RWPE2 (cell line): ENCODE data around the gene KRT13.

Source experiments
- ATAC-seq: fragments of 200-7000 bp; cut with Tn5 transposase; 3 replicates; pipeline ENCODE4 v1.9.1; 2021; ENCODE audit warnings: low read depth
- DNase-seq: peaks from one replicate; pipeline ENCODE4 v3.0.0-alpha.2; 2020; ENCODE audit warnings: low spot score
- H3K27ac ChIP-seq: fragments of 450-650 bp; 2 replicates; pipeline ENCODE4 v1.5.1; 2017; ENCODE audit warnings: mild to moderate bottlenecking; ENCODE audit not compliant: poor library complexity, severe bottlenecking
- H3K27me3 ChIP-seq: fragments of 250-450 bp; sonication (Bioruptor Pico); 2 replicates; pipeline ENCODE4 v1.5.1; 2021; ENCODE audit warnings: mild to moderate bottlenecking, moderate library complexity; ENCODE audit not compliant: insufficient read depth, poor library complexity, severe bottlenecking
- H3K36me3 ChIP-seq: fragments of 250-450 bp; sonication (Bioruptor Pico); 2 replicates; pipeline ENCODE4 v1.5.1; 2020; ENCODE audit warnings: low read depth, mild to moderate bottlenecking, moderate library complexity
- H3K4me1 ChIP-seq: fragments of 250-450 bp; sonication (Bioruptor Pico); 2 replicates; pipeline ENCODE4 v1.5.1; 2021; ENCODE audit warnings: mild to moderate bottlenecking, moderate library complexity; ENCODE audit not compliant: insufficient read depth, poor library complexity, severe bottlenecking
- H3K4me3 ChIP-seq: fragments of 250-450 bp; sonication (Bioruptor Pico); 2 replicates; pipeline ENCODE4 v1.5.1; 2021; ENCODE audit warnings: mild to moderate bottlenecking, moderate library complexity; ENCODE audit not compliant: severe bottlenecking
- H3K9me3 ChIP-seq: fragments of 250-450 bp; sonication (Bioruptor Pico); 2 replicates; pipeline ENCODE4 v1.5.1; 2021; ENCODE audit warnings: mild to moderate bottlenecking, moderate library complexity; ENCODE audit not compliant: severe bottlenecking
- CTCF ChIP-seq: fragments of 450-650 bp; IDR thresholded peaks from one replicate; pipeline ENCODE4 v1.5.1; 2017; ENCODE audit warnings: mild to moderate bottlenecking, moderate library complexity; ENCODE audit not compliant: poor library complexity, severe bottlenecking

The KRT13 gene

DNA sequence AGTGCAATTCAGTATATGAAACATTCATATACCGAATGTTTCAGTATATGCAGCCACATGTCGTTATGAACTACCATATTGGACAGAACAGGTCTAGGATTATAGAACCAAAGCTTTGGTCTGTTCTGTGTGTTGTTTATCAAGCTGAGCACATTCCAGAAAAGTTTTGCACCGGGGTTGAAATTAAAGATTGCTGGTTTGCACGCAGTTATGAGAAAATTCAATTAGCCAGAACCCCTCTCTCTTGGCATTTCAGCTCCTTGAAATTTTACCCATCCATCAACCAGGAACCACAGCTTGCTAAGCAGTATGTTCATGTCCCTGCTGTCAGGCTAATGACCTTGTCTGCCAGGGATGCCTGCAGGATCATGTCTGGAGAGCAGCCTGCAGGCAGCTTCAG, 47.7 kb downstream of the KRT13 start:
- DNase-seq, result no peak
- Histone ChIP-seq H3K4me3 (no peak overlapping the region), H3K36me3 (no peaks in the 10 kb centered on the region), H3K27ac (no peak overlapping the region), H3K9me3 (no peaks in the 10 kb centered on the region), H3K27me3 (no peaks in the 10 kb centered on the region), H3K4me1 (no peaks in the 10 kb centered on the region)
- no peak for ATAC-seq
- TF ChIP-seq CTCF, result no peak

DNA sequence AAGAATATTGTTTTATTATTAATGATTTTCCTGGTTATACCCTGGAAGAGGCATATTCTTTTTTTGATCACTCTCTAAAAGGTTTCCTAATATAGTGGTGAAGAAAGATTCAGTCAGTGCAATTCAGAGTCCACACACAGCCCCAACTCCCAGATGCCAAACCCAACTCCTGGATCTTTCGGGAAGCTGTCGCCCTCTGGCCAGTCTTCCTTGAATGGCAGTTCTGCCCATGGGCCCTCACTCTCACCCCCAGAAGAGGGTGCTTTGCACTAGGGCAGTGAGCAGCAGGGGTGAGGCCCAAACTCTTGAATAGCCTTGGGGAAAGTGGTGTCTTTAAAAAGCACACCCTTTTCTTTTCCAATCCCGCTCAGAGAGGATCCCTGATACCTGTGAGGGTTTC, 49.2 kb downstream of the KRT13 start:
- H3K9me3 ChIP-seq, result no peaks in the 10 kb centered on the region
- no peak overlapping the region for H3K27ac ChIP-seq
- no peaks in the 10 kb centered on the region for H3K4me1 ChIP-seq
- H3K36me3 ChIP-seq, result no peaks in the 10 kb centered on the region
- no peak for ATAC-seq
- no peaks in the 10 kb centered on the region for H3K27me3 ChIP-seq
- no peak for DNase-seq
- TF ChIP-seq CTCF, result no peak
- H3K4me3 ChIP-seq, result no peak overlapping the region

GRCh38 chr17:41455236-41455635, 50.2 kb downstream of the KRT13 start:
- Histone ChIP-seq H3K27me3 (no peaks in the 10 kb centered on the region), H3K9me3 (no peaks in the 10 kb centered on the region), H3K4me3 (no peak overlapping the region), H3K4me1 (no peaks in the 10 kb centered on the region), H3K36me3 (no peaks in the 10 kb centered on the region), H3K27ac (no peak overlapping the region)
- no peak for TF ChIP-seq CTCF
- DNase-seq (no peak), ATAC-seq (no peak)

DNA sequence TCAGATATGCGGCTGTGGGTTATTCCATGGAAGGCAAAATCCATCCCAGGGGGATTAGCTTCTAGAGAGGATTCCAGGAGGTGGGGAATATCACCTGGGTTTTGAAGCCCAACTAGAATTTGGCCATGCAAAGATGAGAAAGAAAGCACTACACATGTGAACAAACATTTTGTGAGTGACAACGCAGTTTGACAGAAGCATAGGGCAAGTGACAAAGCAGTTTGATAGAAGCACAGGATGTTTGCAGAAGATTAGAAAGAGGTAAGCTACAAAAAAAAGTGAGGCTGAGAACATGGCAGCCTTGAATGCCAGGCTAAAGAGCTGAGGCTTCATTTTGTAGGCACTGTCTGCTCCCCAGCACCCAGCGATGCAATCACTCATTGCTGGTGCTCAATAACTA, 52.3 kb downstream of the KRT13 start:
- Histone ChIP-seq H3K36me3 (no peaks in the 10 kb centered on the region), H3K4me3 (no peak overlapping the region), H3K4me1 (no peaks in the 10 kb centered on the region), H3K27me3 (no peaks in the 10 kb centered on the region), H3K9me3 (no peaks in the 10 kb centered on the region), H3K27ac (no peak overlapping the region)
- DNase-seq, result no peak
- ATAC-seq, result no peak
- no peak for TF ChIP-seq CTCF

DNA sequence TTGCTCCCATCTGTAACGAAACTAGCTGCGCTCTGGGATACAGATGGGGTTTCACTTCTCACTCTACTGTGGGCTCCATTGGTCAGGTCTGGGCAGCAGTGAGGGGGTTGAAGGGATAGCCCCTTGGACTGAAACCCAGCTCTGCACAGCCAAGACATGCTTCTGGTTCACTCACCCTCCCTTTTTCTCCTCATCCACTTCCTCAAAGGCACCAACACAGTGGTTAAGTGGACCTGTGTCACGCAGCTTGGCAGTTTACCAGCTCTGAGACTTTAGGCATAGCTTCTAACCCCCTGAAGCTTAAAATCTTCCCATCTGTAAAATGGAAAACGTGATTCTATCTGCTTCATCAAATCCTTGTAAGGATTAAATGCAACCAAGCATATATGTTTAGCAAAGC, 53.1 kb downstream of the KRT13 start:
- Histone ChIP-seq H3K36me3 (no peaks in the 10 kb centered on the region), H3K9me3 (no peaks in the 10 kb centered on the region), H3K4me1 (no peaks in the 10 kb centered on the region), H3K27ac (no peak overlapping the region), H3K27me3 (no peaks in the 10 kb centered on the region), H3K4me3 (no peak overlapping the region)
- no peak for TF ChIP-seq CTCF
- no peak for DNase-seq
- no peak for ATAC-seq
